ENCODE results near the gene SUMO4. TPM values are rescaled to one million over a fixed set of nuclear protein-coding genes. Genes with fewer than 3 reads are reported as not detected.

SUMO4 gene
- total and polyA plus RNA-seq, 10 of the 15 experiments (the other 5 are each of a cell fraction or from before 2014, with no cell fraction given), result 0.07 to 5.3 (median 1.0) TPM; not detected in 1

DNA sequence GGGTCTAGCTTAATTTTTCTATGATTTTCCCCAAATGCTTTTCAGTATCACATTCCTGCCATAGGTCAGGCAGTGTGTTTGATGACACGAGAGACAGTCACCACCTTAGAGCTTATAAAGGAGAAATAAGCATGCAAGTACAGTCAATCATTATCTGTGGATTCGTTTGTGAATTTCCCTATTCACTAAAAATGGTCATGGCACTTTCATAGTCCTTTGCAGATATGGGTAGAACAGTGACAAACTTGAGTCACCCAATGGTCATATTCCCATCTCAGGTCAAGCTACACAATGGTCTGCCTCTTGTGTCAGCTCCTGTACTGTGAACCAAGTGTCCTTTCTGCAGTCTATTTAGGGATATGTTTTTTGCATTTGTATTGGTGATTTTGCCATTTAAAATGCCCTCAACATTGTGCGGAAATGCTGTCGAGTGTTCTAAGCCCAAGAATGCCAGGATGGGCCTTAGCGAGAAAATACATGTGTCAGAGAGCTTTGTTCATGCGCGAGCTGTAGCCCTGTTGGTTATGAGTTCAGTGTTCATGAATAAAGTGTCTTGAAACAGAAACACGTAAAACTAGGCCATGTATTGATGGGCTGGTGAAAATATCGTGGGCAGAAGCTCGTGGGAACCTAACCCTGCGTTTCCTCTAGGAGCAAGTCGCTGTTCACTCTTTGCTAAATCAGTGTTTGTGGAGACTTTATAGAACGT is 19.8 kb downstream of the SUMO4 start:
- H3K36me3 ChIP-seq (ENCODE audit: control insufficient read depth in 2 of 2, insufficient read depth in 2 of 2, low read length in 1 of 2), result no peaks in the 10 kb centered on the region
- FAIRE-seq (no peak), DNase-seq (ENCODE audit: low read depth, low spot score) (no peak), ATAC-seq (peak; percentile 60)
- H3K4me2 ChIP-seq (ENCODE audit: control insufficient read depth, insufficient read depth), result peak overlapping the region; percentile 12; the same call in 1 of the 2 replicates
- ChIA-PET SMC1A (ENCODE audit: uncharacterized antibody, unreplicated experiment) (interaction anchor here (0.7 to 3.5 kb wide), 43 partner anchors 10 to 493 kb away, joined by 3 to 28 read pairs (median 4); no protein-coding TSS in a partner anchor), CTCF (interaction anchor here (0.6 to 3.0 kb wide), 24 partner anchors 9 to 391 kb away, joined by 3 to 17 read pairs (median 3); no protein-coding TSS in a partner anchor), RAD21 (ENCODE audit: unreplicated experiment) (interaction anchor here (1.0 to 4.1 kb wide), 24 partner anchors 10 to 390 kb away, joined by 3 to 29 read pairs (median 5); partner anchors contain the start of gene TAB2), POLR2A (interaction anchor here (0.6 to 2.7 kb wide), 9 partner anchors 15 to 389 kb away, joined by 3 to 7 read pairs (median 4); no protein-coding TSS in a partner anchor)
- intact Hi-C loops (cut with micrococcal nuclease; ENCODE audit: unreplicated experiment) (no loop called here), in situ Hi-C loops (cut with MboI) (no loop called here)
- H4K20me1 ChIP-seq (ENCODE audit: control insufficient read depth, insufficient read depth), result no peaks in the 10 kb centered on the region
- TF ChIP-seq POU2F2 (IDR thresholded peaks at IDR 0.05; ENCODE audit: borderline replicate concordance, low read depth, low read length) (no peak), NFIC (IDR thresholded peaks at IDR 0.05; ENCODE audit: low read depth, low read length) (peak; percentile 26; the same call in 1 of the 2 replicates), FOXM1 (IDR thresholded peaks at IDR 0.05; ENCODE audit: low read depth, low read length) (0 out of 2 replicates have a peak, but pooled peaks have one; percentile 31), ZZZ3 (IDR thresholded peaks at IDR 0.05; ENCODE audit: control insufficient read depth, insufficient read length, low read depth) (no peak), JUND (IDR thresholded peaks at IDR 0.05; ENCODE audit: low read depth, low read length) (no peak)
- TF ChIP-seq, protein P1, sequence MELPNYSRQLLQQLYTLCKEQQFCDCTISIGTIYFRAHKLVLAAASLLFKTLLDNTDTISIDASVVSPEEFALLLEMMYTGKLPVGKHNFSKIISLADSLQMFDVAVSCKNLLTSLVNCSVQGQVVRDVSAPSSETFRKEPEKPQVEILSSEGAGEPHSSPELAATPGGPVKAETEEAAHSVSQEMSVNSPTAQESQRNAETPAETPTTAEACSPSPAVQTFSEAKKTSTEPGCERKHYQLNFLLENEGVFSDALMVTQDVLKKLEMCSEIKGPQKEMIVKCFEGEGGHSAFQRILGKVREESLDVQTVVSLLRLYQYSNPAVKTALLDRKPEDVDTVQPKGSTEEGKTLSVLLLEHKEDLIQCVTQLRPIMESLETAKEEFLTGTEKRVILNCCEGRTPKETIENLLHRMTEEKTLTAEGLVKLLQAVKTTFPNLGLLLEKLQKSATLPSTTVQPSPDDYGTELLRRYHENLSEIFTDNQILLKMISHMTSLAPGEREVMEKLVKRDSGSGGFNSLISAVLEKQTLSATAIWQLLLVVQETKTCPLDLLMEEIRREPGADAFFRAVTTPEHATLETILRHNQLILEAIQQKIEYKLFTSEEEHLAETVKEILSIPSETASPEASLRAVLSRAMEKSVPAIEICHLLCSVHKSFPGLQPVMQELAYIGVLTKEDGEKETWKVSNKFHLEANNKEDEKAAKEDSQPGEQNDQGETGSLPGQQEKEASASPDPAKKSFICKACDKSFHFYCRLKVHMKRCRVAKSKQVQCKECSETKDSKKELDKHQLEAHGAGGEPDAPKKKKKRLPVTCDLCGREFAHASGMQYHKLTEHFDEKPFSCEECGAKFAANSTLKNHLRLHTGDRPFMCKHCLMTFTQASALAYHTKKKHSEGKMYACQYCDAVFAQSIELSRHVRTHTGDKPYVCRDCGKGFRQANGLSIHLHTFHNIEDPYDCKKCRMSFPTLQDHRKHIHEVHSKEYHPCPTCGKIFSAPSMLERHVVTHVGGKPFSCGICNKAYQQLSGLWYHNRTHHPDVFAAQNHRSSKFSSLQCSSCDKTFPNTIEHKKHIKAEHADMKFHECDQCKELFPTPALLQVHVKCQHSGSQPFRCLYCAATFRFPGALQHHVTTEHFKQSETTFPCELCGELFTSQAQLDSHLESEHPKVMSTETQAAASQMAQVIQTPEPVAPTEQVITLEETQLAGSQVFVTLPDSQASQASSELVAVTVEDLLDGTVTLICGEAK (IDR thresholded peaks at IDR 0.05; ENCODE audit: borderline replicate concordance), result no peak
- TF ChIP-seq, protein P2, sequence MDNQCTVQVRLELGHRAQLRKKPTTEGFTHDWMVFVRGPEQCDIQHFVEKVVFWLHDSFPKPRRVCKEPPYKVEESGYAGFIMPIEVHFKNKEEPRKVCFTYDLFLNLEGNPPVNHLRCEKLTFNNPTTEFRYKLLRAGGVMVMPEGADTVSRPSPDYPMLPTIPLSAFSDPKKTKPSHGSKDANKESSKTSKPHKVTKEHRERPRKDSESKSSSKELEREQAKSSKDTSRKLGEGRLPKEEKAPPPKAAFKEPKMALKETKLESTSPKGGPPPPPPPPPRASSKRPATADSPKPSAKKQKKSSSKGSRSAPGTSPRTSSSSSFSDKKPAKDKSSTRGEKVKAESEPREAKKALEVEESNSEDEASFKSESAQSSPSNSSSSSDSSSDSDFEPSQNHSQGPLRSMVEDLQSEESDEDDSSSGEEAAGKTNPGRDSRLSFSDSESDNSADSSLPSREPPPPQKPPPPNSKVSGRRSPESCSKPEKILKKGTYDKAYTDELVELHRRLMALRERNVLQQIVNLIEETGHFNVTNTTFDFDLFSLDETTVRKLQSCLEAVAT (IDR thresholded peaks at IDR 0.05), result 0 out of 2 replicates have a peak, but pooled peaks have one; percentile 32
- TF ChIP-seq, protein P3, sequence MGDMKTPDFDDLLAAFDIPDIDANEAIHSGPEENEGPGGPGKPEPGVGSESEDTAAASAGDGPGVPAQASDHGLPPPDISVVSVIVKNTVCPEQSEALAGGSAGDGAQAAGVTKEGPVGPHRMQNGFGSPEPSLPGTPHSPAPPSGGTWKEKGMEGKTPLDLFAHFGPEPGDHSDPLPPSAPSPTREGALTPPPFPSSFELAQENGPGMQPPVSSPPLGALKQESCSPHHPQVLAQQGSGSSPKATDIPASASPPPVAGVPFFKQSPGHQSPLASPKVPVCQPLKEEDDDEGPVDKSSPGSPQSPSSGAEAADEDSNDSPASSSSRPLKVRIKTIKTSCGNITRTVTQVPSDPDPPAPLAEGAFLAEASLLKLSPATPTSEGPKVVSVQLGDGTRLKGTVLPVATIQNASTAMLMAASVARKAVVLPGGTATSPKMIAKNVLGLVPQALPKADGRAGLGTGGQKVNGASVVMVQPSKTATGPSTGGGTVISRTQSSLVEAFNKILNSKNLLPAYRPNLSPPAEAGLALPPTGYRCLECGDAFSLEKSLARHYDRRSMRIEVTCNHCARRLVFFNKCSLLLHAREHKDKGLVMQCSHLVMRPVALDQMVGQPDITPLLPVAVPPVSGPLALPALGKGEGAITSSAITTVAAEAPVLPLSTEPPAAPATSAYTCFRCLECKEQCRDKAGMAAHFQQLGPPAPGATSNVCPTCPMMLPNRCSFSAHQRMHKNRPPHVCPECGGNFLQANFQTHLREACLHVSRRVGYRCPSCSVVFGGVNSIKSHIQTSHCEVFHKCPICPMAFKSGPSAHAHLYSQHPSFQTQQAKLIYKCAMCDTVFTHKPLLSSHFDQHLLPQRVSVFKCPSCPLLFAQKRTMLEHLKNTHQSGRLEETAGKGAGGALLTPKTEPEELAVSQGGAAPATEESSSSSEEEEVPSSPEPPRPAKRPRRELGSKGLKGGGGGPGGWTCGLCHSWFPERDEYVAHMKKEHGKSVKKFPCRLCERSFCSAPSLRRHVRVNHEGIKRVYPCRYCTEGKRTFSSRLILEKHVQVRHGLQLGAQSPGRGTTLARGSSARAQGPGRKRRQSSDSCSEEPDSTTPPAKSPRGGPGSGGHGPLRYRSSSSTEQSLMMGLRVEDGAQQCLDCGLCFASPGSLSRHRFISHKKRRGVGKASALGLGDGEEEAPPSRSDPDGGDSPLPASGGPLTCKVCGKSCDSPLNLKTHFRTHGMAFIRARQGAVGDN (IDR thresholded peaks at IDR 0.05), result 0 out of 2 replicates have a peak, but pooled peaks have one; percentile 29
- TF ChIP-seq, protein P4, sequence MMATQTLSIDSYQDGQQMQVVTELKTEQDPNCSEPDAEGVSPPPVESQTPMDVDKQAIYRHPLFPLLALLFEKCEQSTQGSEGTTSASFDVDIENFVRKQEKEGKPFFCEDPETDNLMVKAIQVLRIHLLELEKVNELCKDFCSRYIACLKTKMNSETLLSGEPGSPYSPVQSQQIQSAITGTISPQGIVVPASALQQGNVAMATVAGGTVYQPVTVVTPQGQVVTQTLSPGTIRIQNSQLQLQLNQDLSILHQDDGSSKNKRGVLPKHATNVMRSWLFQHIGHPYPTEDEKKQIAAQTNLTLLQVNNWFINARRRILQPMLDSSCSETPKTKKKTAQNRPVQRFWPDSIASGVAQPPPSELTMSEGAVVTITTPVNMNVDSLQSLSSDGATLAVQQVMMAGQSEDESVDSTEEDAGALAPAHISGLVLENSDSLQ (IDR thresholded peaks at IDR 0.05), result peak; percentile 30; the same call in 1 of the 2 replicates
- no peak overlapping the region; the same call in 1 of the 2 replicates for H2AFZ ChIP-seq (ENCODE audit: control insufficient read depth, low read depth, low read length)
- H3K27me3 ChIP-seq (replicated peaks in 1 of 2; ENCODE audit: control insufficient read depth in 2 of 2, insufficient read depth in 2 of 2, low read length in 1 of 2), result no peaks in the 10 kb centered on the region
- peaks cover 14% of the 10 kb centered on the region for H3K4me1 ChIP-seq (ENCODE audit: control insufficient read depth, insufficient read depth, low read length)
- no TSS peak for BruUV-seq (replicated peaks)
- no peaks in the 10 kb centered on the region for H3K9me3 ChIP-seq (replicated peaks; ENCODE audit: control insufficient read depth, insufficient read depth, low read length)
- no peaks in the 10 kb centered on the region for H3K79me2 ChIP-seq (ENCODE audit: control insufficient read depth, insufficient read depth, low read length)
- H3K9ac ChIP-seq (ENCODE audit: control insufficient read depth, insufficient read depth, low read length), result no peak overlapping the region
- no peak overlapping the region for H3K4me3 ChIP-seq
- H3K27ac ChIP-seq (ENCODE audit: control insufficient read depth, insufficient read depth), result no peak overlapping the region
- 54% methylated on average over 13 of the region's 13 CpGs for WGBS (ENCODE audit: insufficient coverage, insufficient replicate concordance, low lambda C conversion rate, missing lambda C conversion rate)
